Measurements from ENCODE around the gene CHRM4.

GRCh38 chr11:46390331-46391171 lies 1.0 kb downstream of the CHRM4 start:
- TF ChIP-seq CTCF (IDR thresholded peaks at IDR 0.05) (no peak), POLR2A (IDR thresholded peaks at IDR 0.05) (no peak)

Measured in body of pancreas (tissue), 4 donors.